Hepatocyte (in vitro differentiated cells): ENCODE results near the gene DHODH.

Source experiments
- CTCF ChIP-seq: fragments of 200-600 bp; sonication (generic); IDR thresholded peaks from 2 replicates; pipeline ENCODE4 v1.5.1; 2016; ENCODE audit warnings: antibody characterized with exemption, mild to moderate bottlenecking; ENCODE audit not compliant: poor library complexity
- EZH2 ChIP-seq: fragments of 200-600 bp; sonication (generic); IDR thresholded peaks from 2 replicates; pipeline ENCODE4 v1.6.1; 2016; ENCODE audit warnings: antibody characterized with exemption, mild to moderate bottlenecking, borderline replicate concordance
- EZH2phosphoT487 ChIP-seq: fragments of 200-600 bp; sonication (generic); IDR thresholded peaks from one replicate; pipeline ENCODE4 v1.6.1; 2018; ENCODE audit warnings: antibody characterized with exemption, mild to moderate bottlenecking, low read depth, moderate library complexity; ENCODE audit not compliant: unreplicated experiment, severe bottlenecking

- no peak for TF ChIP-seq CTCF
- TF ChIP-seq EZH2 = no peak
- TF ChIP-seq EZH2phosphoT487 = no peak
Observed at GRCh38 chr16:72018470-72018869, 9.9 kb downstream of the DHODH start.
